Parathyroid adenoma (tissue), 2 donors: Measurements from ENCODE around the gene ZKSCAN1.

Source experiments
- H2AFZ ChIP-seq: fragments of 300-600 bp; sonication (generic); one replicate; pipeline ENCODE4 v1.7.0; 2017; ENCODE audit warnings: antibody characterized with exemption, mild to moderate bottlenecking
- H3K27ac ChIP-seq: fragments of 300-600 bp; sonication (generic); one replicate; pipeline ENCODE4 v1.7.0; 2017
- H3K27me3 ChIP-seq: fragments of 300-600 bp; sonication (generic); one replicate; pipeline ENCODE4 v1.7.0; 2017; ENCODE audit warnings: low read length; ENCODE audit not compliant: control insufficient read depth, insufficient read depth
- H3K36me3 ChIP-seq: fragments of 300-600 bp; sonication (generic); one replicate; pipeline ENCODE4 v1.7.0; 2017; ENCODE audit warnings: low read length; ENCODE audit not compliant: control insufficient read depth, insufficient read depth
- H3K4me1 ChIP-seq: fragments of 300-600 bp; sonication (generic); one replicate; pipeline ENCODE4 v1.7.0; 2017; ENCODE audit warnings: control low read depth
- H3K4me2 ChIP-seq: fragments of 300-600 bp; sonication (generic); one replicate; pipeline ENCODE4 v1.7.0; 2017; ENCODE audit warnings: low read length
- H3K4me3 ChIP-seq: fragments of 300-600 bp; sonication (generic); one replicate; pipeline ENCODE4 v1.7.0; 2017; ENCODE audit warnings: low read depth, low read length
- H3K79me2 ChIP-seq: fragments of 300-600 bp; sonication (generic); one replicate; pipeline ENCODE4 v1.7.0; 2017; ENCODE audit warnings: control low read depth
- H3K9ac ChIP-seq: fragments of 300-600 bp; sonication (generic); one replicate; pipeline ENCODE4 v1.7.0; 2017; ENCODE audit warnings: mild to moderate bottlenecking
- H3K9me3 ChIP-seq: fragments of 300-600 bp; sonication (generic); one replicate; pipeline ENCODE4 v1.7.0; 2017; ENCODE audit warnings: low read length; ENCODE audit not compliant: control insufficient read depth
- CTCF ChIP-seq: fragments of 300-600 bp; sonication (generic); IDR thresholded peaks from one replicate; pipeline ENCODE4 v1.7.0; 2017; ENCODE audit warnings: antibody characterized with exemption, mild to moderate bottlenecking
- donor health status: primary hyperparathyroidism.

ZKSCAN1 gene

GRCh38 chr7:100080907-100081534 lies 65.6 kb downstream of the ZKSCAN1 start:
- H3K4me1 ChIP-seq = peaks cover 12% of the 10 kb centered on the region
- H3K27me3 ChIP-seq = no peaks in the 10 kb centered on the region
- H3K4me3 ChIP-seq = peak overlapping the region; percentile 78
- peak overlapping the region; percentile 79 for H2AFZ ChIP-seq
- H3K4me2 ChIP-seq = peak overlapping the region; percentile 97
- TF ChIP-seq CTCF = no peak
- H3K9me3 ChIP-seq = no peaks in the 10 kb centered on the region
- H3K9ac ChIP-seq = peak overlapping the region; percentile 55
- no peaks in the 10 kb centered on the region for H3K36me3 ChIP-seq
- H3K27ac ChIP-seq = peak overlapping the region; percentile 74
- peaks cover 19% of the 10 kb centered on the region for H3K79me2 ChIP-seq

- H2AFZ ChIP-seq = peak within 1 kb of the TSS; percentile 79
- H3K4me1 ChIP-seq = peaks cover 12% of the 10 kb centered on the region
- H3K9ac ChIP-seq = peak within 1 kb of the TSS; percentile 55
- H3K27me3 ChIP-seq = no peaks in the 10 kb centered on the region
- peak; percentile 99 for TF ChIP-seq CTCF
- H3K9me3 ChIP-seq = no peaks in the 10 kb centered on the region
- H3K4me2 ChIP-seq = peak within 1 kb of the TSS; percentile 97
- H3K4me3 ChIP-seq = peak within 1 kb of the TSS; percentile 78
- peak within 1 kb of the TSS; percentile 74 for H3K27ac ChIP-seq
- no peaks in the 10 kb centered on the region for H3K36me3 ChIP-seq
- peaks cover 19% of the 10 kb centered on the region for H3K79me2 ChIP-seq
Observed at GRCh38 chr7:100081535-100082102, 66.2 kb downstream of the ZKSCAN1 start, which contains the start of gene ZNF3. Gene ZNF3 (minus strand): TSS chr7:100081723. CDS start chr7:100077357, 4,366 bp downstream.

GRCh38 chr7:100082978-100083377 lies 67.6 kb downstream of the ZKSCAN1 start:
- Histone ChIP-seq H3K79me2 (peaks cover 15% of the 10 kb centered on the region), H3K36me3 (no peaks in the 10 kb centered on the region), H2AFZ (peak overlapping the region; percentile 71), H3K27me3 (no peaks in the 10 kb centered on the region), H3K4me3 (peak overlapping the region; percentile 78), H3K9ac (no peak overlapping the region), H3K4me2 (peak overlapping the region; percentile 52), H3K27ac (peak overlapping the region; percentile 74), H3K9me3 (no peaks in the 10 kb centered on the region), H3K4me1 (peaks cover 13% of the 10 kb centered on the region)
- no peak for TF ChIP-seq CTCF

GRCh38 chr7:100085515-100085914 lies 70.1 kb downstream of the ZKSCAN1 start:
- peaks cover 7% of the 10 kb centered on the region for H3K79me2 ChIP-seq
- no peak for TF ChIP-seq CTCF
- no peak overlapping the region for H2AFZ ChIP-seq
- H3K36me3 ChIP-seq = no peaks in the 10 kb centered on the region
- H3K27me3 ChIP-seq = no peaks in the 10 kb centered on the region
- H3K9me3 ChIP-seq = no peaks in the 10 kb centered on the region
- H3K27ac ChIP-seq = no peak overlapping the region
- peaks cover 19% of the 10 kb centered on the region for H3K4me1 ChIP-seq
- H3K4me3 ChIP-seq = no peak overlapping the region
- no peak overlapping the region for H3K9ac ChIP-seq
- H3K4me2 ChIP-seq = no peak overlapping the region
